Panc1 (cell line): ENCODE data around the gene SP110. TPM values are rescaled to one million over a fixed set of nuclear protein-coding genes. Genes with fewer than 3 reads are reported as not detected.

ENCODE experiments used
- ATAC-seq: fragments of 200-7000 bp; cut with Tn5 transposase; 2 replicates; pipeline ENCODE4 v1.9.1; 2020; ENCODE audit warnings: mild to moderate bottlenecking, moderate library complexity
- BruUV-seq: library from RNA; stranded (reverse); fragments of 400-500 nt; replicated peaks from 2 replicates; lab custom pipeline; 2021; lab: Mats Ljungman, UMichigan
- CTCF ChIA-PET: fragments of 300-600 bp; sonication (Branson Sonifier 250); formaldehyde crosslinking; loops from one replicate; lab custom pipeline; 2022; ENCODE audit warnings: antibody characterized with exemption; lab: Charles Lee
- POLR2A ChIA-PET: fragments of 300-600 bp; sonication (Branson Sonifier 250); formaldehyde crosslinking; loops from one replicate; lab custom pipeline; 2022; ENCODE audit warnings: antibody characterized with exemption; lab: Charles Lee
- DNase-seq: peaks from one replicate; pipeline ENCODE4 v3.0.0-alpha.2; 2010; ENCODE audit warnings: low read depth, low spot score
- H3K27ac ChIP-seq: 2 replicates; pipeline ENCODE4 v1.5.1; 2011; ENCODE audit warnings: mild to moderate bottlenecking, low read length, inconsistent platforms
- H3K27me3 ChIP-seq: fragments of 200-500 bp; sonication (Bioruptor generic); 2 replicates; pipeline ENCODE4 v1.6.0; 2014; ENCODE audit warnings: low read length, inconsistent platforms; ENCODE audit not compliant: control insufficient read depth, insufficient read depth
- H3K36me3 ChIP-seq: fragments of 200-500 bp; sonication (Bioruptor generic); 2 replicates; pipeline ENCODE4 v1.5.1; 2014; ENCODE audit warnings: inconsistent platforms, mild to moderate bottlenecking, low read length, moderate library complexity; ENCODE audit not compliant: control insufficient read depth, insufficient read depth
- H3K4me1 ChIP-seq: 2 replicates; pipeline ENCODE4 v1.5.1; 2011; ENCODE audit warnings: inconsistent platforms, mild to moderate bottlenecking, low read length, moderate library complexity; ENCODE audit not compliant: control insufficient read depth, insufficient read depth
- H3K4me3 ChIP-seq, 2 experiments: 2 replicates each; pipeline ENCODE4 v1.5.1; 2011 to 2012; ENCODE audit warnings: low read depth in 2 of 2, low read length in 2 of 2, mild to moderate bottlenecking in 2 of 2, inconsistent platforms in 1 of 2, moderate library complexity in 1 of 2
- H3K9me3 ChIP-seq: fragments of 200-500 bp; sonication (Bioruptor generic); 2 replicates; pipeline ENCODE4 v1.5.1; 2014; ENCODE audit warnings: low read depth, mild to moderate bottlenecking, inconsistent platforms, low read length, moderate library complexity; ENCODE audit not compliant: control insufficient read depth, insufficient read depth
- CTCF ChIP-seq: fragments of 450-650 bp; IDR thresholded peaks from 2 replicates; pipeline ENCODE4 v1.5.1; 2017; ENCODE audit warnings: mild to moderate bottlenecking
- POLR2AphosphoS5 ChIP-seq: IDR thresholded peaks from 2 replicates; pipeline ENCODE4 v1.6.1; 2012; ENCODE audit warnings: mild to moderate bottlenecking, low read depth, low read length, moderate library complexity
- SIN3A ChIP-seq: IDR thresholded peaks from 2 replicates; pipeline ENCODE4 v1.6.1; 2012; ENCODE audit warnings: low read depth, mild to moderate bottlenecking, low read length, moderate library complexity, borderline replicate concordance; ENCODE audit not compliant: insufficient read depth
- TCF7L2 ChIP-seq: IDR thresholded peaks from 2 replicates; pipeline ENCODE4 v1.6.1; 2011; ENCODE audit warnings: mild to moderate bottlenecking, low read depth, low read length, inconsistent platforms
- in situ Hi-C: cut with HindIII; loops from 2 replicates; pipeline ENCODE4 v1.10.0; 2016; ENCODE audit warnings: low sequenced_read_pairs, low pct_unique_long_range_greater_than_20kb
- intact Hi-C: fragments of 100-400 bp; cut with micrococcal nuclease; formaldehyde crosslinking; loops from one replicate; pipeline ENCODE4 v1.10.0; 2022; ENCODE audit not compliant: unreplicated experiment
- total RNA-seq: library from RNA; stranded (reverse); gene quantifications from one replicate; pipeline ENCODE4 v1.2.1, GENCODE V29; 2021; ENCODE audit not compliant: unreplicated experiment
- TF ChIP-seq, protein P1 (sequence below), 2 experiments: IDR thresholded peaks; 2 replicates each; pipeline ENCODE4 v1.6.1; 2011 to 2012; ENCODE audit warnings: low read depth in 2 of 2, control low read depth in 1 of 2, low read length in 1 of 2, mild to moderate bottlenecking in 1 of 2, moderate library complexity in 1 of 2; ENCODE audit not compliant: insufficient read depth in 1 of 2

The SP110 gene
- total RNA-seq, 1 experiment from 2014 or later: 6.2 TPM

GRCh38 chr2:230205034-230205433 lies 14.8 kb downstream of the SP110 start:
- DNase-seq (no peak), ATAC-seq (no peak)
- Histone ChIP-seq H3K9me3 (no peaks in the 10 kb centered on the region), H3K27me3 (no peaks in the 10 kb centered on the region), H3K36me3 (no peaks in the 10 kb centered on the region), H3K27ac (no peak overlapping the region), H3K4me3 (no peak overlapping the region), H3K4me1 (no peaks in the 10 kb centered on the region)
- no TSS peak for BruUV-seq
- ChIA-PET CTCF (no interaction called here), POLR2A (no interaction called here)
- intact Hi-C loops (no loop called here), in situ Hi-C loops (no loop called here)
- no peak for TF ChIP-seq SIN3A
- no peak for TF ChIP-seq CTCF
- TF ChIP-seq, protein P1, sequence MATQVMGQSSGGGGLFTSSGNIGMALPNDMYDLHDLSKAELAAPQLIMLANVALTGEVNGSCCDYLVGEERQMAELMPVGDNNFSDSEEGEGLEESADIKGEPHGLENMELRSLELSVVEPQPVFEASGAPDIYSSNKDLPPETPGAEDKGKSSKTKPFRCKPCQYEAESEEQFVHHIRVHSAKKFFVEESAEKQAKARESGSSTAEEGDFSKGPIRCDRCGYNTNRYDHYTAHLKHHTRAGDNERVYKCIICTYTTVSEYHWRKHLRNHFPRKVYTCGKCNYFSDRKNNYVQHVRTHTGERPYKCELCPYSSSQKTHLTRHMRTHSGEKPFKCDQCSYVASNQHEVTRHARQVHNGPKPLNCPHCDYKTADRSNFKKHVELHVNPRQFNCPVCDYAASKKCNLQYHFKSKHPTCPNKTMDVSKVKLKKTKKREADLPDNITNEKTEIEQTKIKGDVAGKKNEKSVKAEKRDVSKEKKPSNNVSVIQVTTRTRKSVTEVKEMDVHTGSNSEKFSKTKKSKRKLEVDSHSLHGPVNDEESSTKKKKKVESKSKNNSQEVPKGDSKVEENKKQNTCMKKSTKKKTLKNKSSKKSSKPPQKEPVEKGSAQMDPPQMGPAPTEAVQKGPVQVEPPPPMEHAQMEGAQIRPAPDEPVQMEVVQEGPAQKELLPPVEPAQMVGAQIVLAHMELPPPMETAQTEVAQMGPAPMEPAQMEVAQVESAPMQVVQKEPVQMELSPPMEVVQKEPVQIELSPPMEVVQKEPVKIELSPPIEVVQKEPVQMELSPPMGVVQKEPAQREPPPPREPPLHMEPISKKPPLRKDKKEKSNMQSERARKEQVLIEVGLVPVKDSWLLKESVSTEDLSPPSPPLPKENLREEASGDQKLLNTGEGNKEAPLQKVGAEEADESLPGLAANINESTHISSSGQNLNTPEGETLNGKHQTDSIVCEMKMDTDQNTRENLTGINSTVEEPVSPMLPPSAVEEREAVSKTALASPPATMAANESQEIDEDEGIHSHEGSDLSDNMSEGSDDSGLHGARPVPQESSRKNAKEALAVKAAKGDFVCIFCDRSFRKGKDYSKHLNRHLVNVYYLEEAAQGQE (IDR thresholded peaks at IDR 0.05; ENCODE audit: insufficient read depth in 1 of 2, low read depth in 2 of 2, low read length in 1 of 2): no peak
- no peak for TF ChIP-seq POLR2AphosphoS5
- no peak for TF ChIP-seq TCF7L2

DNA sequence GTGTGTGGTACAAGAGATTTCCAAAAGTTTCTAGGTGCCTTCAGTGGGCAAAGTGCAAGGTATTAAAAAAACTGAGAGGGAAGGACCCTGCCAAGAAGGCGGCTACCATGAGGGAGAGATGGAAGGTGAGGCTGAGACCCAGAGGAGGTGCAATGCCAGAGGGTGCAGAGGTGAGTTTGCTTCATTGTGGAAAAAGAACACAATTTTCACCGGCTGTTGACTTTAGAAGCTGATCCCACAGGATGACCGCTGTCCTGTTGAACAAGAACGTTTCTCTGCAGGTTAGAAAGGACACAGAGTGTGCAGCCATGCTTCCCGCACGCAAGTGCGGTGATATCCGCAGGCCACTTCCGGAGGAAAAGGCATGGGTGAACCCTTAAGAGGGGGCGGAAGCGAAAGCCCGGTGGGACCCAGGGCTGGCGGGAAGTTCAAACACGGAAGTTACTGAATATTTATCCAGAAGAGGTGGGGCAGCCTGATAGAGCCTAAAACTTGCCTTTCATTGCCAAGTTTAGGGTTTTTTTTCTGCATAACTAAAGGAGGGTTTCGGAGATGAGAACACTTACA lies 16.6 kb downstream of the SP110 start:
- Histone ChIP-seq H3K4me3 (no peak overlapping the region), H3K9me3 (no peaks in the 10 kb centered on the region), H3K36me3 (no peaks in the 10 kb centered on the region), H3K4me1 (no peaks in the 10 kb centered on the region), H3K27me3 (no peaks in the 10 kb centered on the region), H3K27ac (no peak overlapping the region)
- CTCF ChIA-PET: no interaction called here
- no peak for ATAC-seq
- intact Hi-C loops: no loop called here
- in situ Hi-C loops: no loop called here
- no peak for DNase-seq
- no TSS peak for BruUV-seq
- POLR2A ChIA-PET: no interaction called here
- no peak for TF ChIP-seq CTCF
